HepG2 (cell line): ENCODE measurements around the gene MIER2. TPM values are rescaled to one million over a fixed set of nuclear protein-coding genes. Genes with fewer than 3 reads are reported as not detected.

Experiments used
- CC2D1A ChIP-seq: sonication (generic); formaldehyde crosslinking; IDR thresholded peaks from 2 replicates; pipeline ENCODE4 v1.8.1; 2023; ENCODE audit warnings: mild to moderate bottlenecking, missing genetic modification reagents
- FOXO1 ChIP-seq: sonication (generic); formaldehyde crosslinking; IDR thresholded peaks from 2 replicates; pipeline ENCODE4 v1.4.0; 2020; ENCODE audit warnings: missing genetic modification reagents
- HDAC2 ChIP-seq: sonication (generic); formaldehyde crosslinking; IDR thresholded peaks from 2 replicates; pipeline ENCODE4 v1.4.0; 2020; ENCODE audit warnings: missing genetic modification reagents
- MEIS2 ChIP-seq: sonication (generic); formaldehyde crosslinking; IDR thresholded peaks from 2 replicates; pipeline ENCODE4 v1.9.0; 2021; ENCODE audit warnings: mild to moderate bottlenecking, missing genetic modification reagents
- MXI1 ChIP-seq: IDR thresholded peaks from 3 replicates; pipeline ENCODE4 v1.6.1; 2012; ENCODE audit warnings: low read depth, low read length, inconsistent platforms, borderline replicate concordance
- NPAS2 ChIP-seq: sonication (generic); formaldehyde crosslinking; IDR thresholded peaks from 2 replicates; pipeline ENCODE4 v1.8.0; 2022; ENCODE audit warnings: mild to moderate bottlenecking, missing genetic modification reagents, borderline replicate concordance
- ONECUT2 ChIP-seq: sonication (generic); formaldehyde crosslinking; IDR thresholded peaks from 2 replicates; pipeline ENCODE4 v1.4.0; 2020; ENCODE audit warnings: missing genetic modification reagents
- PHF5A ChIP-seq: IDR thresholded peaks from one replicate; pipeline ENCODE4 v1.6.1; 2018; ENCODE audit warnings: low read depth, missing genetic modification reagents; ENCODE audit not compliant: unreplicated experiment
- REL ChIP-seq: sonication (generic); formaldehyde crosslinking; conservative IDR thresholded peaks from 2 replicates; pipeline ENCODE4 v1.8.0; 2022; ENCODE audit warnings: mild to moderate bottlenecking, missing genetic modification reagents, moderate library complexity
- SIN3A ChIP-seq: IDR thresholded peaks from 2 replicates; pipeline ENCODE4 v1.6.1; 2011; ENCODE audit warnings: low read depth, mild to moderate bottlenecking, control low read depth, low read length, borderline replicate concordance
- SRF ChIP-seq: IDR thresholded peaks from 2 replicates; pipeline ENCODE4 v1.6.1; 2011; ENCODE audit warnings: mild to moderate bottlenecking, low read depth, low read length, moderate library complexity
- SRSF1 ChIP-seq: fragments of 200-400 bp; formaldehyde crosslinking; optimal IDR thresholded peaks from 2 replicates; pipeline ENCODE3; 2017; ENCODE audit warnings: mild to moderate bottlenecking, low read depth, low read length, moderate library complexity
- SRSF4 ChIP-seq: fragments of 200-400 bp; formaldehyde crosslinking; IDR thresholded peaks from one replicate; pipeline ENCODE4 v1.6.1; 2018; ENCODE audit warnings: mild to moderate bottlenecking, low read depth, low read length, moderate library complexity; ENCODE audit not compliant: poor library complexity, severe bottlenecking
- SYNCRIP ChIP-seq: fragments of 200-400 bp; formaldehyde crosslinking; IDR thresholded peaks from 2 replicates; pipeline ENCODE4 v1.6.1; 2018; ENCODE audit warnings: mild to moderate bottlenecking, low read depth, low read length; ENCODE audit not compliant: insufficient read depth
- ZBTB20 ChIP-seq: sonication (generic); formaldehyde crosslinking; IDR thresholded peaks from 2 replicates; pipeline ENCODE4 v1.8.1; 2023; ENCODE audit warnings: missing genetic modification reagents, low read depth, mild to moderate bottlenecking, borderline replicate concordance
- ZFY ChIP-seq: sonication (generic); formaldehyde crosslinking; IDR thresholded peaks from 2 replicates; pipeline ENCODE4 v1.4.0; 2020; ENCODE audit warnings: missing genetic modification reagents
- ZNF557 ChIP-seq: sonication (generic); formaldehyde crosslinking; IDR thresholded peaks from 2 replicates; pipeline ENCODE4 v1.4.0; 2020; ENCODE audit warnings: missing genetic modification reagents
- ZNF616 ChIP-seq: sonication (generic); formaldehyde crosslinking; IDR thresholded peaks from 2 replicates; pipeline ENCODE4 v1.5.0; 2020; ENCODE audit warnings: low read depth, mild to moderate bottlenecking, missing genetic modification reagents
- ZNF776 ChIP-seq: sonication (generic); formaldehyde crosslinking; IDR thresholded peaks from 2 replicates; pipeline ENCODE4 v1.4.0; 2020; ENCODE audit warnings: mild to moderate bottlenecking, missing genetic modification reagents
- polyA plus RNA-seq, 8 experiments: library from polyadenylated mRNA; depleted of rRNA in 3 of 8; stranded (reverse) in 7 of 8; unstranded in 1 of 8; fragments of >200 nt; fragmentation: Illumina TruSeq in 4 of 8; extraction: Trizol in 4 of 8; gene quantifications; 2 replicates each; pipeline versions ENCODE4 v1.2.1 to v1.2.3, GENCODE V29; 2011 to 2016; ENCODE audit warnings: low read depth in 4 of 8, missing spikeins in 1 of 8, mixed read lengths in 1 of 8; ENCODE audit not compliant: insufficient read depth in 1 of 8
- total RNA-seq, 5 experiments: library from RNA; depleted of rRNA; stranded (reverse); fragments of >200 nt; fragmentation: Illumina TruSeq; extraction: Trizol; gene quantifications; 2 replicates each; pipeline ENCODE4 v1.2.3, GENCODE V29; 2016; ENCODE audit warnings: low read depth in 1 of 5
- TF ChIP-seq, protein P1 (sequence below): sonication (generic); formaldehyde crosslinking; IDR thresholded peaks from 2 replicates; pipeline ENCODE4 v1.4.0; 2020; ENCODE audit warnings: missing genetic modification reagents
- TF ChIP-seq, protein P2 (sequence below), 2 experiments: fragments of 450-650 bp in 1 of 2; sonication (generic) in 1 of 2; formaldehyde crosslinking; IDR thresholded peaks; 2 replicates each; pipeline versions ENCODE4 v1.5.0 to v1.8.0; 2020 to 2022; ENCODE audit warnings: mild to moderate bottlenecking in 1 of 2, missing genetic modification reagents in 1 of 2
- TF ChIP-seq, protein P3 (sequence below): IDR thresholded peaks from 2 replicates; pipeline ENCODE4 v1.6.1; 2012; ENCODE audit warnings: low read length, improper control_type of control experiment
- TF ChIP-seq, protein P4 (sequence below): sonication (generic); formaldehyde crosslinking; IDR thresholded peaks from 2 replicates; pipeline ENCODE4 v1.8.1; 2023; ENCODE audit warnings: mild to moderate bottlenecking, missing genetic modification reagents, borderline replicate concordance

The MIER2 gene
- total and polyA plus RNA-seq, 2 of the 13 experiments (the other 11 are each of a cell fraction or from before 2014, with no cell fraction given), result 9.6 to 25.7 TPM

DNA sequence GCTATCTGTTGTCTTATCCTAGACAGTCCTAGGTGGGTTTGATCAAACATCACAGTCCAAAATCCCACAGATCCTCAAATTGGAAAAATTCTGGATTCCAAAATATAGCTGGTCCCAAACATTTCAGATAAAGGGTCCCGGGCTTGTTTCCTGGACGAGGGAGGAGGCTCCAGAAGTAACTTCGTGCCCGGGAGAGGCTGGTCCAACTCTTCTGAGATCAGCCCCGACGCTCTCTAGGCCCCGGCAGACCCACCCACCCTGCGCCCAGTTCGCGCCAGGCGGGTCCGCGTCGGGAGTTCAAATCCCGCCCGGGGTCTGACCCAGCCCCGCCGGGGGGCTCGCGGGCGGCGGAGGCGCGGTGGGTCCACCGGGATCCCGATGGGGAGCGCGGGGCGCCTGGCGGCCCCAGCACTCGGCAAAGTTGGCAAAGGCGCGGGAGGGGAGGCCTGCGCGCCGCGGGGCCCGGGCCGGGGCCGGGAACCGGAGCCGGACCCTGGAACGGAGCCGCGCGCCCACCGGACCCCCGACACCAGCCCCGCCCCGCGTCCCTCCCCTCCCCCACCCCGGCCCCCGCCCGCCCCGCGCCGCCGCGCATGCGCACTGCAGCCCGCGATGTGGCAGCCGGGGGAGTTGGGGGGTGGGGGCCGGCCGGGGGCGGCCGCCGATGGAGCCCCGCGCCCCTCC lies 513 bp downstream of the MIER2 start (continued):
- TF ChIP-seq ZBTB20 (CRISPR knock-in tag) (no peak), PHF5A (no peak), SIN3A (0 out of 2 replicates have a peak, but pooled peaks have one; percentile 10), REL (CRISPR knock-in tag) (no peak), ZFY (peak; percentile 17; the same call in 1 of the 2 replicates), HDAC2 (CRISPR knock-in tag) (no peak), SRF (no peak), ZNF776 (CRISPR knock-in tag) (no peak), CC2D1A (CRISPR knock-in tag) (no peak), ONECUT2 (no peak), MEIS2 (CRISPR knock-in tag) (no peak), SRSF4 (no peak), MXI1 (no peak), SYNCRIP (no peak), FOXO1 (CRISPR knock-in tag) (no peak), ZNF616 (0 out of 2 replicates have a peak, but pooled peaks have one; percentile 4), NPAS2 (CRISPR knock-in tag) (no peak), ZNF557 (CRISPR knock-in tag) (no peak), SRSF1 (no peak)
- TF ChIP-seq, protein P1, sequence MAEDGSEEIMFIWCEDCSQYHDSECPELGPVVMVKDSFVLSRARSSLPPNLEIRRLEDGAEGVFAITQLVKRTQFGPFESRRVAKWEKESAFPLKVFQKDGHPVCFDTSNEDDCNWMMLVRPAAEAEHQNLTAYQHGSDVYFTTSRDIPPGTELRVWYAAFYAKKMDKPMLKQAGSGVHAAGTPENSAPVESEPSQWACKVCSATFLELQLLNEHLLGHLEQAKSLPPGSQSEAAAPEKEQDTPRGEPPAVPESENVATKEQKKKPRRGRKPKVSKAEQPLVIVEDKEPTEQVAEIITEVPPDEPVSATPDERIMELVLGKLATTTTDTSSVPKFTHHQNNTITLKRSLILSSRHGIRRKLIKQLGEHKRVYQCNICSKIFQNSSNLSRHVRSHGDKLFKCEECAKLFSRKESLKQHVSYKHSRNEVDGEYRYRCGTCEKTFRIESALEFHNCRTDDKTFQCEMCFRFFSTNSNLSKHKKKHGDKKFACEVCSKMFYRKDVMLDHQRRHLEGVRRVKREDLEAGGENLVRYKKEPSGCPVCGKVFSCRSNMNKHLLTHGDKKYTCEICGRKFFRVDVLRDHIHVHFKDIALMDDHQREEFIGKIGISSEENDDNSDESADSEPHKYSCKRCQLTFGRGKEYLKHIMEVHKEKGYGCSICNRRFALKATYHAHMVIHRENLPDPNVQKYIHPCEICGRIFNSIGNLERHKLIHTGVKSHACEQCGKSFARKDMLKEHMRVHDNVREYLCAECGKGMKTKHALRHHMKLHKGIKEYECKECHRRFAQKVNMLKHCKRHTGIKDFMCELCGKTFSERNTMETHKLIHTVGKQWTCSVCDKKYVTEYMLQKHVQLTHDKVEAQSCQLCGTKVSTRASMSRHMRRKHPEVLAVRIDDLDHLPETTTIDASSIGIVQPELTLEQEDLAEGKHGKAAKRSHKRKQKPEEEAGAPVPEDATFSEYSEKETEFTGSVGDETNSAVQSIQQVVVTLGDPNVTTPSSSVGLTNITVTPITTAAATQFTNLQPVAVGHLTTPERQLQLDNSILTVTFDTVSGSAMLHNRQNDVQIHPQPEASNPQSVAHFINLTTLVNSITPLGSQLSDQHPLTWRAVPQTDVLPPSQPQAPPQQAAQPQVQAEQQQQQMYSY (CRISPR knock-in tag), result peak; percentile 77
- TF ChIP-seq, protein P2, sequence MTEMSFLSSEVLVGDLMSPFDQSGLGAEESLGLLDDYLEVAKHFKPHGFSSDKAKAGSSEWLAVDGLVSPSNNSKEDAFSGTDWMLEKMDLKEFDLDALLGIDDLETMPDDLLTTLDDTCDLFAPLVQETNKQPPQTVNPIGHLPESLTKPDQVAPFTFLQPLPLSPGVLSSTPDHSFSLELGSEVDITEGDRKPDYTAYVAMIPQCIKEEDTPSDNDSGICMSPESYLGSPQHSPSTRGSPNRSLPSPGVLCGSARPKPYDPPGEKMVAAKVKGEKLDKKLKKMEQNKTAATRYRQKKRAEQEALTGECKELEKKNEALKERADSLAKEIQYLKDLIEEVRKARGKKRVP (CRISPR knock-in tag; IDR thresholded peaks at IDR 0.05), result no peak
- TF ChIP-seq, protein P3, sequence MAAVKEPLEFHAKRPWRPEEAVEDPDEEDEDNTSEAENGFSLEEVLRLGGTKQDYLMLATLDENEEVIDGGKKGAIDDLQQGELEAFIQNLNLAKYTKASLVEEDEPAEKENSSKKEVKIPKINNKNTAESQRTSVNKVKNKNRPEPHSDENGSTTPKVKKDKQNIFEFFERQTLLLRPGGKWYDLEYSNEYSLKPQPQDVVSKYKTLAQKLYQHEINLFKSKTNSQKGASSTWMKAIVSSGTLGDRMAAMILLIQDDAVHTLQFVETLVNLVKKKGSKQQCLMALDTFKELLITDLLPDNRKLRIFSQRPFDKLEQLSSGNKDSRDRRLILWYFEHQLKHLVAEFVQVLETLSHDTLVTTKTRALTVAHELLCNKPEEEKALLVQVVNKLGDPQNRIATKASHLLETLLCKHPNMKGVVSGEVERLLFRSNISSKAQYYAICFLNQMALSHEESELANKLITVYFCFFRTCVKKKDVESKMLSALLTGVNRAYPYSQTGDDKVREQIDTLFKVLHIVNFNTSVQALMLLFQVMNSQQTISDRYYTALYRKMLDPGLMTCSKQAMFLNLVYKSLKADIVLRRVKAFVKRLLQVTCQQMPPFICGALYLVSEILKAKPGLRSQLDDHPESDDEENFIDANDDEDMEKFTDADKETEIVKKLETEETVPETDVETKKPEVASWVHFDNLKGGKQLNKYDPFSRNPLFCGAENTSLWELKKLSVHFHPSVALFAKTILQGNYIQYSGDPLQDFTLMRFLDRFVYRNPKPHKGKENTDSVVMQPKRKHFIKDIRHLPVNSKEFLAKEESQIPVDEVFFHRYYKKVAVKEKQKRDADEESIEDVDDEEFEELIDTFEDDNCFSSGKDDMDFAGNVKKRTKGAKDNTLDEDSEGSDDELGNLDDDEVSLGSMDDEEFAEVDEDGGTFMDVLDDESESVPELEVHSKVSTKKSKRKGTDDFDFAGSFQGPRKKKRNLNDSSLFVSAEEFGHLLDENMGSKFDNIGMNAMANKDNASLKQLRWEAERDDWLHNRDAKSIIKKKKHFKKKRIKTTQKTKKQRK, result no peak
- TF ChIP-seq, protein P4, sequence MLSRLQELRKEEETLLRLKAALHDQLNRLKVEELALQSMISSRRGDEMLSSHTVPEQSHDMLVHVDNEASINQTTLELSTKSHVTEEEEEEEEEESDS, result no peak
